Activated naive CD4-positive, alpha-beta T cell treated with Interleukin-2 at 50 U/mL for 16 hours (primary cell): ENCODE measurements around the gene SRI.
A peak's percentile ranks its signal among the peaks of the same experiment; 100 is the strongest.
"Not testable (repeated sequence)": the region's sequence is repeated elsewhere in the genome, so short reads cannot be mapped to it uniquely, and the experiment has no call there.

Experiments used
- DNase-seq: peaks from one replicate; pipeline ENCODE4 v3.0.0-alpha.2; 2020

SRI gene

GRCh38 chr7:88219781-88220747 lies at the start of gene SRI:
Gene SRI (minus strand): TSS chr7:88220038. CDS start chr7:88220026, 12 bp downstream.
- DNase-seq, result peak; percentile 93

GRCh38 chr7:88269586-88269985 lies 49.7 kb upstream of the SRI start:
- no peak for DNase-seq

- DNase-seq, result no peak
Observed at GRCh38 chr7:88268858-88269257, 49.0 kb upstream of the SRI start.

GRCh38 chr7:88268051-88268450 lies 48.2 kb upstream of the SRI start:
- DNase-seq, result no peak

DNA sequence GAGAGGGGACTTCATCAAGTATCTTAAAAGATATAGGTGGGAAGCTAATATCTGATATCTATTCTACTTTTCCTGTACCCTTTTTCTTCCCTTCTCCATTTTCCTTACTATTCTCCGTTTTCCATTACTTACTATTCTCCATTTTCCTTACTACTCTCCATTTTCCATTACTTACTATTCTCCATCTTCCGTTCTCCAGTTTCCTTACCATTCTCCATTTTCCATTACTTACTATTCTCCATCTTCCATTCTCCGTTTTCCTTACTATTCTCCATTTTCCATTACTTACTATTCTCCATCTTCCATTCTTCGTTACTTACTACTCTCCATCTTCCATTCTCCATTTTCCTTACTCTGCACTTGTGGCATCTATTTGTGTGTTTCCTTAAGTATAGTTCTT lies 47.6 kb upstream of the SRI start:
- DNase-seq, result no peak

DNA sequence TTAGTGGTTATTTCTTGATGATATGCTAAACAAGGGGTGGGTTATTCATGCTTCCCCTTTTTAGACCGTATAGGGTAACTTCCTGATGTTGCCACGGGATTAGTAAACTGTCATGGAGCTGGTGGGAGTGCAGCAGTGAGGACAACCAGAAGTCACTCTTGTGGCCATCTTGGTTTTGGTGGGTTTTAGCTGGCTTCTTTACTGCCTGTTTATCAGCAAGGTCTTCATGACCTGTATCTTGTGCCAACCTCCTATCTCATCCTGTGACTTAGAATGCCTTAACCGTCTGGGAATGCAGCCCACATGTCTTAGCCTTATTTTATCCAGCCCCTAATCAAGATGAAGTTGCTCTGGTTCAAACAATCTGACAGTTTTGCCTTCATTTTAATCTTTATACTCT lies 45.1 kb upstream of the SRI start:
- not testable (repeated sequence) for DNase-seq

- DNase-seq, result no peak
Observed at GRCh38 chr7:88262562-88262961, 42.7 kb upstream of the SRI start.

- DNase-seq, result no peak
Observed at GRCh38 chr7:88260719-88261118, 40.9 kb upstream of the SRI start.

DNA sequence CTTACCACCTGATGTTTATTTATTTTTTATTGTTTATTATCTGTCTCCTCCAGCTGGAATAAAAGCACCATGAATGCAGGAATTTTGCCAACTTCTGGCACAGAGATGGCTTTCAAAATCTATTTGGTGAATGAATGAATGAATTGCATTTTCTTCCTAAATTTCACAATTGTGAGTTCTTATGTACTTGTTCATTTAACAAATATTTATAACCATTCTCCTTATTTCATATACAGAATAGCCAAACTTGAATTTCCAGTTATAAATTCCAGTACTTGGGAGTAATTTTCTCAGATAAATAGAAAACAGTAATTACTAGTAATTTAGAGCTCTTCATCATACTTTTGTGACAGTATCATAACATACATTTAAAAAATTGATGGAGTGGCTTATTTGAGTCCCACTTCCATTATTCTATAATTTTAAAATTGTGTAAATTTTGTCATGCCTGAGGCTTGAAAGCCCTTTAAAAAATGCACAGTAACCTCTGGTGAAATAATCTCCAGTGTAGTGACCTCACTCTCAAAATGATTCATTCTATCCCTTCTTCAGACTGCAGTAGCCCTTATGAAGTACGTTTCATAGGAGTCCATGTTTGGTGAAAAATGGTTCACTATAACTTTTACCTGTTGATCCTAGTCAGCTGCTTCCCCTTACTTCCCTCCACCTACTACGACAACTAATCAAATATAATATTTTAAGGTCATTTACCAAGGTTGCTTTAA lies 40.0 kb upstream of the SRI start:
- no peak for DNase-seq

DNA sequence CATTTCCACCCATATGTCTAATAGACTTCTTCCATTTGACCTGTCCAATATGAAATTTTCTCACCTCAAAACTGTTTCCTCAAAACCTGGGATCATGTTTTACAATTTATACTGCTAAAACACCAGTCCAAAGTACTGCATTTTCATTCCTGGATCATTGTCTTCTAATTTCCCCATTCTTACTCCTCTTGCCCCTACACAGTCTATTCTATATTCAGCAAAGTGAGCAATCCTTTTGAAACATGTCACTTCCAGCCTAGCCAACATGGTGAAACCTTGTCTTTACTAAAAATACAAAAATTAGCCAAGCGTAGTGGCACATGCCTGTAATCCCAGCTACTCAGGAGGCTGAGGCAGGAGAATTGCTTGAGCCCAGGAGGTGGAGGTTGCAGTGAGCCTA lies 38.5 kb upstream of the SRI start:
- not testable (repeated sequence) for DNase-seq

- no peak for DNase-seq
Observed at GRCh38 chr7:88256906-88257305, 37.1 kb upstream of the SRI start.

DNA sequence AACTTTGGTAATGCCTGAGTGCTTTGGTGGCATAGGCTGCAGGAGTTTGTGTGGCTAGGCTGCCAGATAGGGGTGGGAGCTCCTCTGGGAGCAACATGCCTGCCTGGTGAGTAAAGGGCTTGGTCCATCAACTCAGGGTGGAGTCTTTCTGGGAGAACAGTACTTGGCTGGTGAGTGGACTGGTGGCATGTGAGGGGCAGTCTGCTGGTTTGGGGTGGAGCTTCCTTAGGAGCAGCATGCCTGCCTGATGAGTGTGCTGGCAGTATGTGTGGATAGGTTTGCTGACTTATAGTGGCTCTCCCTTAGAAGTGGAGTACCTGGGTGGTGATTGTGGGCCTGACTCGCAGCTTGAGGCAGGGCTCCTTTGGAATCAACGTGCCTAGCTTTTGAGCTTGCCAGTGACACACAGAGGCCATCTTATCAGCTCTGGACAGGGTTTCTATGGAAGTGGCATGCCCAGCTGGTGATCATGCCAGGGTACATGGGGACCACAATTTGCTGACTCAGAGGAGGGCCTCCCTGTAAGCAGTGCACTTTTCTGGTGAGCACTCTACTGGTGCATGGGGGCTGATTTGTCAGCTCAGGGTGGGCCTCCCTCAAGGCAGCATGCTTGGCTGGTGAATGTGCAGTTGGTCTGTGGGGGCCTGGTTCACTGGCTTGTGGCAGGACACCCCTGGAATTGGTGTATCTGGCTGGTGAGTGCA lies 35.0 kb upstream of the SRI start:
- no peak for DNase-seq

DNA sequence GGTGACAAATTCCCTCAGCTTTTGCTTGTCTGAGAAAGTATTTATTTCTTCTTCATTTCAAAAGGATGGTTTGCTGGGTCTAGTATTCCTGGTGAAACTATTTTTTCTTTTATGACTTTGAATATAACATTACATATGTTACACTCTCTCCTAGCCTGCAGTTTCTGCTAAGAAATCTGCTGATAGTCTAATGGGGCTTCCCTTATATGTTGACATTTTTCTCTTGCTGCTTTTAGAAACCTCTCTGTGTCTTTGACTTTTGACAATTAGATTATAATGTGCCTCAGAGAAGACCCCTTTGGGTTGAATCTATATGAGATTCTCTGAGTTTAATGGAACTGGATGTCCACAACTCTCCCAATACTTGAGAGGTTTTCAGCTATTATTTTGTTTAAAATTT lies 33.8 kb upstream of the SRI start:
- DNase-seq, result no peak

- no peak for DNase-seq
Observed at GRCh38 chr7:88244258-88244657, 24.4 kb upstream of the SRI start.

DNA sequence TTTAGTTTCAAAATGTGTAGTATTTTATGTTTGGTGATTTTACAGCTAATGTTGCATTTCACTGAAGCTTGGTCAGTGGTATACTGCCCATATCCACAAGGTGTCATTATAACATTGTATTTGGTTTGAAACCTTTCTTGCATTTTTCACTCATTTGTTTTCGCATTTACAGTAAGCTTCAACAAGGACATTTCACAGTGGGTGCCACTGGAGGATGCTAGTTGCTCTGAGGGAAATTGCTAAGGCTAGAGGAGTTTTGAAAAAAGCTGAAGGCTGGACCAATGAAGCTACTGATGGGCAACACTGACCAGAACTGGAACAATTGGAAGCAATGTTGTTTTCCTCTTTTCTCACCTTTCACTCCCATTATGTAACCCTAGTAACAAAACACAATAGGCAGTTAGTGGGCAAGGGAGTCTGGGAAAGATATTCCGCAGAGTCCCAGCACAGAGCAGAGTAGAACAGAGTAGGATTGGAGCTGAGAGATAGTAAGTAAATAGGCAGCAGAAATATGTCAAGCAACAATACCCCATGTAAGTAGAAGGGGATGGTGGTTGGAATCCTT lies 23.6 kb upstream of the SRI start:
- no peak for DNase-seq

GRCh38 chr7:88239852-88240251 lies 20.0 kb upstream of the SRI start:
- no peak for DNase-seq

GRCh38 chr7:88233828-88234227 lies 14.0 kb upstream of the SRI start:
- no peak for DNase-seq

DNA sequence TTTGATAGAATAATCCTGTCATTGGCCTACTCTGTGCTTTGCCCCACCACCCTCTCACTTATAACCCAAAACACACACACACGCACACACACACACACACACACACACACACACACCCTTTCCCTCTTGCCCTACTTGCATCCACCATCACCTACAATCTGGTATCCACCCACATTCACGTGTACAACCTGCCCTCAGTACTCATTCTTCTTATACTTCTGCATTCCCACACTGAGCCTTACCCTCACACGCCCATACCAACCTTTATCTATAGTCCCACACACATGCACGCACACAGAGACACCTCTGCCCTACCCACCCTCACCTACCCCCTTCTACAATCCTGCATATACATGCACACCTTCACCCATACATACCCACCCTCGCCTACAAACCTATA lies 10.8 kb upstream of the SRI start:
- DNase-seq, result no peak

GRCh38 chr7:88229302-88229995 lies 9.6 kb upstream of the SRI start:
- no peak for DNase-seq

DNA sequence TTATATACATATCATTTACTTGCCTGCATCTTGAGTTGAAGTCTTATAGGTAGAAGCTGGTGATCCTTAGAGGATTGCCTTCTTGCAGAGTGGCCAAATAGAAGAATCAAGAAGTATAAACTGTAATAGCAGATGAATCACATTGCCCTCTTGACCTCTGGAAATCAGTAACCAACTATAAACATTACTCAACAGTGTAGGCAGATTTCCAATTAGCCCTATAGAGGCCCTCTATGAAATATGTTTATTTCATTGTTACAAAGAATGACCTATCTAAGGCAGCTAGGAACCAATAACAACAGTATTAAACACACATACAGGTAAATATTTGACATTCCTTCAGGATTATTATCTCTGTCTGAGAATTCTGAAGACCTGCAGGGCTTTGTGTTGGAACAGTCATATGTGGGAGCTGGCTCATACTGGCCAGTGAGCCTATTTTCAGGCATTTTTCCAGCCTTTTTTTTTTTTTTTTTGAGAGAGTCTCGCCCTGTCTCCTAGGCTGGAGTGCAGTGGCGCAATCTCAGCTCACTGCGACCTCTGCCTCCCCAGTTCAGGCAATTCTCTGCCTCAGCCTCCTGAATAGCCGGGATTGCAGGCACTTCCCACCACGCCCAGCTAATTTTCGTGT lies 7.2 kb upstream of the SRI start:
- no peak for DNase-seq

- no peak for DNase-seq
Observed at GRCh38 chr7:88226201-88226600, 6.4 kb upstream of the SRI start.
